Lung (tissue), 12 donors: ENCODE data around the gene PTGER1. TPM values are rescaled to one million over a fixed set of nuclear protein-coding genes. Genes with fewer than 3 reads are reported as not detected.
A peak's percentile ranks its signal among the peaks of the same experiment; 100 is the strongest.

Experiments
- ATAC-seq: fragments of 200-7000 bp; cut with Tn5 transposase; one replicate; pipeline ENCODE4 v1.9.1; 2020; ENCODE audit warnings: moderate number of reproducible peaks; ENCODE audit not compliant: insufficient read depth, low FRiP score
- DNase-seq, 3 donors: peaks; one replicate each; pipeline ENCODE4 v3.0.0-alpha.2; 2013 to 2017
- H3K27ac ChIP-seq, 2 donors: one replicate each; pipeline ENCODE4 v1.5.1; 2013; ENCODE audit warnings: mild to moderate bottlenecking in 2 of 2, moderate library complexity in 2 of 2, control low read depth in 1 of 2, inconsistent platforms in 1 of 2, low read depth in 1 of 2, low read length in 1 of 2
- H3K27me3 ChIP-seq, 3 donors: one replicate each; pipeline ENCODE4 v1.5.1; 2013; ENCODE audit warnings: low read length in 2 of 3; ENCODE audit not compliant: control insufficient read depth in 3 of 3, insufficient read depth in 3 of 3
- H3K36me3 ChIP-seq, 4 donors: one replicate each; pipeline ENCODE4 v1.5.1; 2013; ENCODE audit warnings: low read length in 4 of 4, mild to moderate bottlenecking in 1 of 4, moderate library complexity in 1 of 4; ENCODE audit not compliant: control insufficient read depth in 4 of 4, insufficient read depth in 4 of 4
- H3K4me1 ChIP-seq, 5 donors: one replicate each; pipeline ENCODE4 v1.5.1; 2013; ENCODE audit warnings: low read length in 5 of 5, mild to moderate bottlenecking in 2 of 5, moderate library complexity in 1 of 5; ENCODE audit not compliant: control insufficient read depth in 5 of 5, insufficient read depth in 5 of 5
- H3K4me3 ChIP-seq: one replicate; pipeline ENCODE4 v1.5.1; 2013; ENCODE audit warnings: mild to moderate bottlenecking, control low read depth, moderate library complexity
- H3K9ac ChIP-seq, 2 donors: one replicate each; pipeline ENCODE4 v1.5.1; 2013; ENCODE audit warnings: low read length in 2 of 2, control low read depth in 1 of 2; ENCODE audit not compliant: insufficient read depth in 1 of 2
- H3K9me3 ChIP-seq, 4 donors: one replicate each; pipeline ENCODE4 v1.5.1; 2013; ENCODE audit warnings: low read length in 3 of 4, mild to moderate bottlenecking in 1 of 4, moderate library complexity in 1 of 4; ENCODE audit not compliant: control insufficient read depth in 4 of 4, insufficient read depth in 3 of 4
- WGBS, 2 donors: extraction: QIAGEN DNeasy Blood & Tissue Kit; methylation state at CpG; one replicate each; pipeline ENCODE4 v1.1.7; 2013; 5-methylcytosine and 5-hydroxymethylcytosine counted together
- polyA plus RNA-seq, 2 donors: library from polyadenylated mRNA; stranded (reverse); fragments of 200-250 nt; gene quantifications; one replicate each; pipeline ENCODE4 v1.2.1, GENCODE V29; 2013
- total RNA-seq, 2 donors: library from RNA; depleted of rRNA in 1 of 2; stranded (reverse); fragments of >200 nt in 1 of 2; gene quantifications; one replicate each; pipeline ENCODE4 v1.2.1, GENCODE V29; 2014 to 2021
- TF ChIP-seq, protein P1 (sequence below): IDR thresholded peaks from 2 replicates; pipeline ENCODE4 v1.5.1; 2012; ENCODE audit warnings: mild to moderate bottlenecking; ENCODE audit errors: control extremely low read depth, extremely low read depth
- donor health status: control.
- donor health status: control.
- donor health status: Bipolar disorder and iron deficiency.
- donor health status: healthy.
- donor health status: DM: yes; HTN: yes; CAD: no.

The PTGER1 gene
- total and polyA plus RNA-seq, 4 donors, result 0.73 to 4.3 (median 1.7) TPM

- 85 to 88% methylated on average over 29 to 30 of the region's 30 CpGs for WGBS, 2 donors
- no peaks in the 10 kb centered on the region for H3K4me1 ChIP-seq
- TF ChIP-seq, protein P1, sequence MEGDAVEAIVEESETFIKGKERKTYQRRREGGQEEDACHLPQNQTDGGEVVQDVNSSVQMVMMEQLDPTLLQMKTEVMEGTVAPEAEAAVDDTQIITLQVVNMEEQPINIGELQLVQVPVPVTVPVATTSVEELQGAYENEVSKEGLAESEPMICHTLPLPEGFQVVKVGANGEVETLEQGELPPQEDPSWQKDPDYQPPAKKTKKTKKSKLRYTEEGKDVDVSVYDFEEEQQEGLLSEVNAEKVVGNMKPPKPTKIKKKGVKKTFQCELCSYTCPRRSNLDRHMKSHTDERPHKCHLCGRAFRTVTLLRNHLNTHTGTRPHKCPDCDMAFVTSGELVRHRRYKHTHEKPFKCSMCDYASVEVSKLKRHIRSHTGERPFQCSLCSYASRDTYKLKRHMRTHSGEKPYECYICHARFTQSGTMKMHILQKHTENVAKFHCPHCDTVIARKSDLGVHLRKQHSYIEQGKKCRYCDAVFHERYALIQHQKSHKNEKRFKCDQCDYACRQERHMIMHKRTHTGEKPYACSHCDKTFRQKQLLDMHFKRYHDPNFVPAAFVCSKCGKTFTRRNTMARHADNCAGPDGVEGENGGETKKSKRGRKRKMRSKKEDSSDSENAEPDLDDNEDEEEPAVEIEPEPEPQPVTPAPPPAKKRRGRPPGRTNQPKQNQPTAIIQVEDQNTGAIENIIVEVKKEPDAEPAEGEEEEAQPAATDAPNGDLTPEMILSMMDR, result no peak
- no peaks in the 10 kb centered on the region for H3K27me3 ChIP-seq
- no peaks in the 10 kb centered on the region for H3K9me3 ChIP-seq
- no peak overlapping the region for H3K4me3 ChIP-seq
- H3K36me3 ChIP-seq, result peaks cover 20 to 59% (median 33%) of the 10 kb centered on the region in 4 donors
- H3K9ac ChIP-seq, result no peak overlapping the region
- no peak overlapping the region for H3K27ac ChIP-seq
- DNase-seq (peak in 2 of 3 donors; percentile 6 to 35), ATAC-seq (no peak)
Measured at GRCh38 chr19:14450168-14450874, 24.8 kb downstream of the PTGER1 start.

DNA sequence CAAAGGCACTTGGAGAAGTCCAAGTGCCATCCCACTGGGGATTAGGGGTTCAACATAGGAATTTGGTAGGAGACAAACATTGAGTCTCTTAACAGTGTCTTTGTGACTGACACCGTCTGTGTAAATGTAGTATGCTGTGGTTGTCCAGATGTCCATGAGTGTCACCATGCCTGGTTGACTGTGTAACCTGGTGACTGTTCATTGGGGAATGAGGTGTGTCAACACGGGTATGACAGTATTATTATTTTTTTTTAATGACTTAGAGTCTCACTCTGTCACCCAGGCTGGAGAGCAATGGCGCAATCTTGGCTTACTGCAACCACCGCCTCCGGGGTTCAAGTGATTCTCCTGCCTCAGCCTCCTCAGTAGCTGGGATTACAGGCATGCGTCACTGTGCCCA is 25.8 kb downstream of the PTGER1 start:
- TF ChIP-seq, protein P1, result no peak
- WGBS, 2 donors, result 84 to 90% methylated on average over 6 of the region's 6 CpGs
- no peaks in the 10 kb centered on the region for H3K4me1 ChIP-seq
- H3K27me3 ChIP-seq, result no peaks in the 10 kb centered on the region
- H3K9ac ChIP-seq, result no peak overlapping the region
- no peak for DNase-seq
- H3K36me3 ChIP-seq, result peaks cover 29 to 63% (median 36%) of the 10 kb centered on the region in 4 donors
- no peak overlapping the region for H3K4me3 ChIP-seq
- no peak for ATAC-seq
- H3K27ac ChIP-seq, result no peak overlapping the region
- no peaks in the 10 kb centered on the region for H3K9me3 ChIP-seq

GRCh38 chr19:14446336-14447036 is 28.7 kb downstream of the PTGER1 start:
- Histone ChIP-seq H3K36me3 (peaks cover 38 to 73% (median 53%) of the 10 kb centered on the region in 4 donors), H3K4me1 (no peaks in the 10 kb centered on the region), H3K9me3 (no peaks in the 10 kb centered on the region), H3K4me3 (no peak overlapping the region), H3K27me3 (no peaks in the 10 kb centered on the region), H3K27ac (no peak overlapping the region), H3K9ac (no peak overlapping the region)
- WGBS, 2 donors, result 98 to 99% methylated on average over 10 of the region's 10 CpGs
- TF ChIP-seq, protein P1, result no peak
- no peak for DNase-seq
- ATAC-seq, result no peak
